ENCODE results near the gene SCMH1. TPM values are rescaled to one million over a fixed set of nuclear protein-coding genes. Genes with fewer than 3 reads are reported as not detected.

The SCMH1 gene
- total RNA-seq, 1 experiment from 2014 or later = 55.9 TPM

- no peak overlapping the region for H3K27ac Mint-ChIP-seq (ENCODE audit: low read depth, unreplicated experiment)
- CTCF ChIA-PET = no interaction called here
- H3K9me3 Mint-ChIP-seq (ENCODE audit: unreplicated experiment) = no peaks in the 10 kb centered on the region
- no TSS peak for BruUV-seq (replicated peaks)
- H3K27me3 Mint-ChIP-seq (ENCODE audit: insufficient read depth, unreplicated experiment) = no peaks in the 10 kb centered on the region
- peaks cover 11% of the 10 kb centered on the region for H3K4me1 Mint-ChIP-seq (ENCODE audit: insufficient read depth, unreplicated experiment)
- intact Hi-C loops (cut with micrococcal nuclease) = no loop called here
- peaks cover 88% of the 10 kb centered on the region for H3K36me3 Mint-ChIP-seq (ENCODE audit: insufficient read depth, unreplicated experiment)
- TF ChIP-seq CTCF (IDR thresholded peaks at IDR 0.05; ENCODE audit: unreplicated experiment) = no peak
- H3K4me3 Mint-ChIP-seq (ENCODE audit: unreplicated experiment) = no peak overlapping the region
- DNase-seq (ENCODE audit: unreplicated experiment) = no peak
- POLR2A ChIA-PET = no interaction called here
Measured at GRCh38 chr1:40988280-40988679, 253.8 kb downstream of the SCMH1 start.

- POLR2A ChIA-PET = no interaction called here
- Mint-ChIP-seq H3K36me3 (ENCODE audit: insufficient read depth, unreplicated experiment) (peaks cover 85% of the 10 kb centered on the region), H3K4me1 (ENCODE audit: insufficient read depth, unreplicated experiment) (peaks cover 11% of the 10 kb centered on the region), H3K27me3 (ENCODE audit: insufficient read depth, unreplicated experiment) (no peaks in the 10 kb centered on the region), H3K9me3 (ENCODE audit: unreplicated experiment) (no peaks in the 10 kb centered on the region), H3K27ac (ENCODE audit: low read depth, unreplicated experiment) (no peak overlapping the region), H3K4me3 (ENCODE audit: unreplicated experiment) (no peak overlapping the region)
- BruUV-seq (replicated peaks) = no TSS peak
- CTCF ChIA-PET = no interaction called here
- intact Hi-C loops (cut with micrococcal nuclease) = no loop called here
- no peak for DNase-seq (ENCODE audit: unreplicated experiment)
- TF ChIP-seq CTCF (IDR thresholded peaks at IDR 0.05; ENCODE audit: unreplicated experiment) = no peak
Measured at GRCh38 chr1:40987439-40988276, 254.4 kb downstream of the SCMH1 start.

- no TSS peak for BruUV-seq (replicated peaks)
- Mint-ChIP-seq H3K36me3 (ENCODE audit: insufficient read depth, unreplicated experiment) (peaks cover 78% of the 10 kb centered on the region), H3K27ac (ENCODE audit: low read depth, unreplicated experiment) (no peak overlapping the region), H3K4me1 (ENCODE audit: insufficient read depth, unreplicated experiment) (peaks cover 11% of the 10 kb centered on the region), H3K4me3 (ENCODE audit: unreplicated experiment) (no peak overlapping the region), H3K9me3 (ENCODE audit: unreplicated experiment) (no peaks in the 10 kb centered on the region), H3K27me3 (ENCODE audit: insufficient read depth, unreplicated experiment) (no peaks in the 10 kb centered on the region)
- intact Hi-C loops (cut with micrococcal nuclease) = no loop called here
- no peak for TF ChIP-seq CTCF (IDR thresholded peaks at IDR 0.05; ENCODE audit: unreplicated experiment)
- POLR2A ChIA-PET = interaction anchor here (0.6 kb wide), 1 partner anchor 10 kb away, joined by 3 read pairs; no protein-coding TSS in a partner anchor
- DNase-seq (ENCODE audit: unreplicated experiment) = no peak
- CTCF ChIA-PET = interaction anchor here (1.3 kb wide), 1 partner anchor 16 kb away, joined by 8 read pairs; no protein-coding TSS in a partner anchor
Measured at GRCh38 chr1:40986956-40987355, 255.2 kb downstream of the SCMH1 start.

- H3K27ac Mint-ChIP-seq (ENCODE audit: low read depth, unreplicated experiment) = peak overlapping the region; percentile 70
- H3K4me3 Mint-ChIP-seq (ENCODE audit: unreplicated experiment) = no peak overlapping the region
- no peaks in the 10 kb centered on the region for H3K9me3 Mint-ChIP-seq (ENCODE audit: unreplicated experiment)
- ChIA-PET CTCF (interaction anchor here (1.3 kb wide), 1 partner anchor 17 kb away, joined by 8 read pairs; no protein-coding TSS in a partner anchor), POLR2A (interaction anchor here (0.6 kb wide), 1 partner anchor 10 kb away, joined by 3 read pairs; no protein-coding TSS in a partner anchor)
- H3K4me1 Mint-ChIP-seq (ENCODE audit: insufficient read depth, unreplicated experiment) = peaks cover 12% of the 10 kb centered on the region
- intact Hi-C loops (cut with micrococcal nuclease) = no loop called here
- DNase-seq (ENCODE audit: unreplicated experiment) = no peak
- BruUV-seq (replicated peaks) = no TSS peak
- no peaks in the 10 kb centered on the region for H3K27me3 Mint-ChIP-seq (ENCODE audit: insufficient read depth, unreplicated experiment)
- no peak for TF ChIP-seq CTCF (IDR thresholded peaks at IDR 0.05; ENCODE audit: unreplicated experiment)
- peaks cover 72% of the 10 kb centered on the region for H3K36me3 Mint-ChIP-seq (ENCODE audit: insufficient read depth, unreplicated experiment)
Measured at GRCh38 chr1:40986328-40986783, 255.8 kb downstream of the SCMH1 start.
